ENCODE results near the gene POLE2. TPM values are rescaled to one million over a fixed set of nuclear protein-coding genes. Genes with fewer than 3 reads are reported as not detected.
A peak's percentile ranks its signal among the peaks of the same experiment; 100 is the strongest.
"Not testable (repeated sequence)": the region's sequence is repeated elsewhere in the genome, so short reads cannot be mapped to it uniquely, and the experiment has no call there.

POLE2 gene
- total RNA-seq, 1 donor from 2014 or later = 1.2 TPM

DNA sequence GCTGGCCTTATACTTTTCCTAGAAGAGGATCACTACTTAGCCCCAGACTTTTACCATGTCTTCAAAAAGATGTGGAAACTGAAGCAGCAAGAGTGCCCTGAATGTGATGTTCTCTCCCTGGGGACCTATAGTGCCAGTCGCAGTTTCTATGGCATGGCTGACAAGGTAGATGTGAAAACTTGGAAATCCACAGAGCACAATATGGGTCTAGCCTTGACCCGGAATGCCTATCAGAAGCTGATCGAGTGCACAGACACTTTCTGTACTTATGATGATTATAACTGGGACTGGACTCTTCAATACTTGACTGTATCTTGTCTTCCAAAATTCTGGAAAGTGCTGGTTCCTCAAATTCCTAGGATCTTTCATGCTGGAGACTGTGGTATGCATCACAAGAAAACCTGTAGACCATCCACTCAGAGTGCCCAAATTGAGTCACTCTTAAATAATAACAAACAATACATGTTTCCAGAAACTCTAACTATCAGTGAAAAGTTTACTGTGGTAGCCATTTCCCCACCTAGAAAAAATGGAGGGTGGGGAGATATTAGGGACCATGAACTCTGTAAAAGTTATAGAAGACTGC, 65.9 kb downstream of the POLE2 start:
- TF ChIP-seq, protein P1, sequence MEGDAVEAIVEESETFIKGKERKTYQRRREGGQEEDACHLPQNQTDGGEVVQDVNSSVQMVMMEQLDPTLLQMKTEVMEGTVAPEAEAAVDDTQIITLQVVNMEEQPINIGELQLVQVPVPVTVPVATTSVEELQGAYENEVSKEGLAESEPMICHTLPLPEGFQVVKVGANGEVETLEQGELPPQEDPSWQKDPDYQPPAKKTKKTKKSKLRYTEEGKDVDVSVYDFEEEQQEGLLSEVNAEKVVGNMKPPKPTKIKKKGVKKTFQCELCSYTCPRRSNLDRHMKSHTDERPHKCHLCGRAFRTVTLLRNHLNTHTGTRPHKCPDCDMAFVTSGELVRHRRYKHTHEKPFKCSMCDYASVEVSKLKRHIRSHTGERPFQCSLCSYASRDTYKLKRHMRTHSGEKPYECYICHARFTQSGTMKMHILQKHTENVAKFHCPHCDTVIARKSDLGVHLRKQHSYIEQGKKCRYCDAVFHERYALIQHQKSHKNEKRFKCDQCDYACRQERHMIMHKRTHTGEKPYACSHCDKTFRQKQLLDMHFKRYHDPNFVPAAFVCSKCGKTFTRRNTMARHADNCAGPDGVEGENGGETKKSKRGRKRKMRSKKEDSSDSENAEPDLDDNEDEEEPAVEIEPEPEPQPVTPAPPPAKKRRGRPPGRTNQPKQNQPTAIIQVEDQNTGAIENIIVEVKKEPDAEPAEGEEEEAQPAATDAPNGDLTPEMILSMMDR (IDR thresholded peaks at IDR 0.05) = no peak
- H3K27me3 ChIP-seq (ENCODE audit: low read depth) = no peaks in the 10 kb centered on the region
- DNase-seq (no peak), ATAC-seq (no peak)
- no peaks in the 10 kb centered on the region for H3K9me3 ChIP-seq
- H3K4me3 ChIP-seq = peak overlapping the region; percentile 86
- intact Hi-C loops (cut with DNase I) = no loop called here
- peaks cover 32% of the 10 kb centered on the region for H3K36me3 ChIP-seq
- peaks cover 43% of the 10 kb centered on the region for H3K4me1 ChIP-seq
- H3K27ac ChIP-seq = no peak overlapping the region

DNA sequence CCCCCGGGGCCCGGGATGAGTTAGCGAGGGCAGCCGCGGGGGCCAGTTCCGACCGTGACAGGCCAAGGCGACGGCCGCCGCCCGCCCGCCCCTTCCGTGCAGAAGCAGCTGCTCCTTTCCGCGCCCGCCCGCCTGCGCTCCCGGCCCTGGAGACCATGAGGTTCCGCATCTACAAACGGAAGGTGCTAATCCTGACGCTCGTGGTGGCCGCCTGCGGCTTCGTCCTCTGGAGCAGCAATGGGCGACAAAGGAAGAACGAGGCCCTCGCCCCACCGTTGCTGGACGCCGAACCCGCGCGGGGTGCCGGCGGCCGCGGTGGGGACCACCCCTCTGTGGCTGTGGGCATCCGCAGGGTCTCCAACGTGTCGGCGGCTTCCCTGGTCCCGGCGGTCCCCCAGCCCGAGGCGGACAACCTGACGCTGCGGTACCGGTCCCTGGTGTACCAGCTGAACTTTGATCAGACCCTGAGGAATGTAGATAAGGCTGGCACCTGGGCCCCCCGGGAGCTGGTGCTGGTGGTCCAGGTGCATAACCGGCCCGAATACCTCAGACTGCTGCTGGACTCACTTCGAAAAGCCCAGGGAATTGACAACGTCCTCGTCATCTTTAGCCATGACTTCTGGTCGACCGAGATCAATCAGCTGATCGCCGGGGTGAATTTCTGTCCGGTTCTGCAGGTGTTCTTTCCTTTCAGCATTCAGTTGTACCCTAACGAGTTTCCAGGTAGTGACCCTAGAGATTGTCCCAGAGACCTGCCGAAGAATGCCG, 66.7 kb downstream of the POLE2 start:
- DNase-seq (peak; percentile 90), ATAC-seq (peak; percentile 81 to 87)
- Histone ChIP-seq H3K9me3 (no peaks in the 10 kb centered on the region), H3K27ac (peak overlapping the region; percentile 94), H3K36me3 (peaks cover 32% of the 10 kb centered on the region), H3K27me3 (ENCODE audit: low read depth) (no peaks in the 10 kb centered on the region), H3K4me1 (peaks cover 43% of the 10 kb centered on the region), H3K4me3 (peak overlapping the region; percentile 86)
- intact Hi-C loops (cut with DNase I) = no loop called here
- TF ChIP-seq, protein P1 (IDR thresholded peaks at IDR 0.05) = no peak

DNA sequence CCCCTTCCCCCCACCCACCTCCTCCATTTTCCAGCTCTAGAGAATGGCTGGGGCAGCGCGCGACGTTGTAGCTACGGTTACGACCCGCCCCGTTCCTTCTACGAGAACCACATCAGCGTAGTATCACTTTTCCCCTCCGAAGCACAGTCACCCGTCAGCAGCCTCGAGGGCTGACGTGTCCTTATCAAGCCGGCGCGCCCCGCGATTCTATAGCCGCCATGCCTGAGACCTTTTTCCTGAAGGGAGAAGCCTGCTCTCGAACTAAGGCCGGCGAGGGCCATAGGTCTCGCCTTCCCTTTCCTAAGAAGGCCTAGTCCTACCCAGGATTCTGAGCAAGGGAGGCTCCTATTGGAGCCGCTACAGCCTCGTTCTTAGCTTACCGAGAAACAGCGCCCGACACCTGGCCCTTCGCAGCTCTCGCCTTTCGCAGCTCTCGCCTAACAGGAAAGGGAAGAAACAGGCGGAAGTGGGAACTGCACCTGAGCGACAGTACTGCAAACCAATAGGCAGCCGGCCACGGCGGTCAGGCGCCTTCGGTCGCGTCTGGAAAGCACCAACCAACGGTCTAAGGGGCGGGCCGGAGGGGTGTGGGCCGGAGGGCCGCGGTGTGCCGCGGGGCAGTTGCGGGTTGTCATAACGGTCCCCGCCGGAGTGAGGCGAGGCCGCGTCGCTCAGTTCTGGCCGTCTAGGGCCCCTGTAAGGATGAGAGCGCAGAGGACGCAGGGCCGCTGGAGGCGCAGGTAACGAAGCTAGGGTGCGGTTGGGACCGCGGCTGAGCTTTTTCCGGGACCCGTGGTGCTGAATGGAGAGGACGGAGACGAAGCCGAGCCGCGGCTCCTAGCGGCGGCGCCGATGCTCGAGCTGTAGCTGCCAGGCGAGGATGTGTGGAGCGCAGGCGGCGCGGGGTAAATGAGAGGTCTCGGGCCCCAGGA, 67.6 kb downstream of the POLE2 start, which contains the start of the genes MGAT2 and RPL36AL:
MGAT2 (plus strand) TSS at position 618 of the 932 bp plus-strand sequence. CDS start 470 bp downstream, outside the sequence.
RPL36AL (minus strand) TSS at position 445 of the 932 bp plus-strand sequence. CDS start 1,522 bp downstream, outside the sequence.
- H3K9me3 ChIP-seq = no peaks in the 10 kb centered on the region
- peaks cover 29% of the 10 kb centered on the region for H3K36me3 ChIP-seq
- intact Hi-C loops (cut with DNase I) = no loop called here
- peak within 1 kb of the TSS; percentile 86 for H3K4me3 ChIP-seq
- peaks cover 43% of the 10 kb centered on the region for H3K4me1 ChIP-seq
- H3K27me3 ChIP-seq (ENCODE audit: low read depth) = no peaks in the 10 kb centered on the region
- DNase-seq (peak; percentile 98), ATAC-seq (peak; percentile 100)
- TF ChIP-seq, protein P1 (IDR thresholded peaks at IDR 0.05) = peak; percentile 21
- peak within 1 kb of the TSS; percentile 94 for H3K27ac ChIP-seq

DNA sequence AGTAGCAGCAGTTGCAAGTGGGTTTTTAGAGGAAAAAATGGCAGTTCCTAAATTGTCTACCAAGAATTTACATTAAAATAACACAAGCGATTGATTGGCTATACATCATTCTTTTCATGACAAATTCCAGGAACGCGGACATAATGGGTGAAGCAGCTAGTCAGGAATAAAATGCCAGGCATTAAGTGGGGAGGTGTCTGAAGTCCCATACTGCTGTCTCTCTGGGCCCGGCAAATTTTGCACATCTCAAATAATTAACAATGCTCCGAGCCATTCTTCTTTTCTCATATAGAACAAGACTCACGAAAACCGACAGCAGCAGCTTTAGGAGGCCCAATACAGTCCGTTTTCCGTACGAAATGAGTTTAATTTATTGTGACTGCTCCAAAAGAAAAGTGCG, 68.3 kb downstream of the POLE2 start:
- Histone ChIP-seq H3K4me1 (peaks cover 43% of the 10 kb centered on the region), H3K36me3 (peaks cover 27% of the 10 kb centered on the region), H3K9me3 (no peaks in the 10 kb centered on the region), H3K4me3 (peak overlapping the region; percentile 86), H3K27ac (peak overlapping the region; percentile 94), H3K27me3 (ENCODE audit: low read depth) (no peaks in the 10 kb centered on the region)
- DNase-seq = no peak
- no peak for ATAC-seq
- TF ChIP-seq, protein P1 (IDR thresholded peaks at IDR 0.05) = no peak
- intact Hi-C loops (cut with DNase I) = no loop called here

DNA sequence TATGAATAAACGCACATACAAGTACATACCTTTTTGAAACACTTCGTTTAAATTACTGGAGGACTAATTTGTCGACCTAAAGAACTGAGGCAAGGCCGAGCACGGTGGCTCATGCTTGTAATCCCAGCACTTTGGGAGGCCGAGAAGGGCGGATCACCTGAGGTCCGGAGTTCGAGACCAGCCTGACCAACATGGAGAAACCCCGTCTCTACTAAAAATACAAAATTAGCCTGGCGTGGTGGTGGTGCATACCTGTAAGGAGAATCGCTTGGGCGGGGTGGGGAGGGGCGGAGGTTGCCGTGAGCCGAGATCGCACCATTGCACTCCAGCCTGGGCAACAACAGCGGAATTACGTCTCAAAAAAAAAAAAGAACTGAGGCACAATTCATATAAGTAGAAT, 68.7 kb downstream of the POLE2 start:
- not testable (repeated sequence) for H3K27ac ChIP-seq

More for the DNA sequence above, 68.7 kb downstream of the POLE2 start:
- H3K36me3 ChIP-seq = peaks cover 27% of the 10 kb centered on the region
- H3K9me3 ChIP-seq; intact Hi-C loops (cut with DNase I); H3K27me3 ChIP-seq (ENCODE audit: low read depth); ATAC-seq; DNase-seq: not testable (repeated sequence)
- peaks cover 41% of the 10 kb centered on the region for H3K4me1 ChIP-seq
- H3K4me3 ChIP-seq = peak overlapping the region; percentile 86

All from lower lobe of right lung (tissue), 2 donors.